Activated naive CD8-positive, alpha-beta T cell treated with anti-CD3 and anti-CD28 coated beads, Interleukin-2, amount 50 U/mL, for 24 hours (primary cell): Measurements from ENCODE around the gene CSF2RB.

Experiments
- ATAC-seq: fragments of 150-1000 bp; cut with Tn5 transposase; one replicate; pipeline ENCODE4 v1.10.0; 2021
- DNase-seq: peaks from one replicate; pipeline ENCODE4 v3.0.0; 2021
- H3K27ac Mint-ChIP-seq: one replicate; pipeline ENCODE4 v1.8.0; 2021; ENCODE audit warnings: mild to moderate bottlenecking, mixed read lengths
- H3K27me3 Mint-ChIP-seq: one replicate; pipeline ENCODE4 v1.8.0; 2021; ENCODE audit warnings: mixed read lengths
- H3K36me3 Mint-ChIP-seq: one replicate; pipeline ENCODE4 v1.8.0; 2021; ENCODE audit warnings: low read depth, mixed read lengths
- H3K4me1 Mint-ChIP-seq: one replicate; pipeline ENCODE4 v1.8.0; 2021; ENCODE audit warnings: mixed read lengths
- H3K4me3 Mint-ChIP-seq: one replicate; pipeline ENCODE4 v1.8.0; 2021; ENCODE audit warnings: mild to moderate bottlenecking, moderate library complexity, mixed read lengths
- H3K9me3 Mint-ChIP-seq: one replicate; pipeline ENCODE4 v1.8.0; 2021; ENCODE audit warnings: mixed read lengths

CSF2RB gene

DNA sequence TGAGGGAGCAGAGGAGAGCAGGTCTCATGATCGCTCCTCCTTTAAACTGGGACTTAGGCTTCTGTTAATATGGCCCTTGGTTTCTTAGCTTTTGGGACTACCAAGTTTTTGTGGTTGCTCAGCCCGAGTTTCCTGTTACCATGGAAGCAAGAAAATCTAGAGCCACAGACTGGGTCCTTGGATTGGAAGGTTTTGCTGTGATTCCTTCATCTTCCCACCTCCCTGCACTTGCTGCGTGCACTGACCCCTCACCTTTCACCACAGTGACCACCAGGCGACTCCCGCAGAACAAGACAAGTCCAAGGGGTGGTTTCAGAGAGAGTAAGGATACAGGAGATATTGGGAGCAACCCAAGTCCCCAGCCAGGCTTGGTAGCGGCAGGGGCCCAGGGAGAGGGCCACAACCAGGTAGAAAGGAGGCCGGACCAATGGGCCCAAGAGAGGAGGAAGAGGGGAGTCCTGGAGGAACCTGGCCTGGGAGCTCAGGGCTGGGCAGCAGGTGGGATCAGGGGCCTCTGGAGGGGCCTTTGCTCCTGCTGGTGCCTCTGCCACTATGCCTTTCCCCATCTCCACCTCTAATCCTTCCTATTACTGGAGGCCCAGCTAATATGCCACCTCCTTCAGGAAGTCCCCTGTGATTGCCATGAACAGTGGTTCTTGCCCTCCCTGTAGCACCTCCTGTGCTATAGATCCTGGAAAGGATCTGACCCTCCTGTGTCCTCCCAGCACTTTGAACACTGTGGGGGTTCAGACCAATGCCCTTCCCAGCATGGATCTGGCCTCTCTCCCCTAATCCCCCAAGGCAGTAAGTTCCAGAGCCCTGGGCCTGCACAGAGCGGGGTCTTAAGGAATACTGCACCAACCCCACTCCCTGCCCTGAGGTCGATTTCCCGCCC is 21.2 kb downstream of the CSF2RB start:
- Mint-ChIP-seq H3K27me3 (no peaks in the 10 kb centered on the region), H3K9me3 (no peaks in the 10 kb centered on the region), H3K27ac (no peak overlapping the region), H3K36me3 (no peaks in the 10 kb centered on the region), H3K4me3 (no peak overlapping the region), H3K4me1 (no peaks in the 10 kb centered on the region)
- DNase-seq (no peak), ATAC-seq (no peak)

DNA sequence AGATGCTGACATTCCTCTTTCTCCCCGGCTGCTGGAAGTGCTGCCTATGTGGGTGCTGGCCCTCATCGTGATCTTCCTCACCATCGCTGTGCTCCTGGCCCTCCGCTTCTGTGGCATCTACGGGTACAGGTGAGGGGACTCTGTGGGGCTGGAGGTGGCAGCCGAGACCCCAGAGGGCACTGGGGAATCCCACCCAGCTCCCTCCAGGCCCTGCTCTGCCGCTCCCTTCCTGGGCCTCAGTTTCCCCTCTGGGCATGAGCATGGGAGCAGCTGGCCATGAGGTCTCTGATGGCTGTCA is 21.8 kb downstream of the CSF2RB start:
- H3K4me1 Mint-ChIP-seq: no peaks in the 10 kb centered on the region
- ATAC-seq (no peak), DNase-seq (no peak)
- H3K27me3 Mint-ChIP-seq: no peaks in the 10 kb centered on the region
- H3K36me3 Mint-ChIP-seq: no peaks in the 10 kb centered on the region
- H3K27ac Mint-ChIP-seq: no peak overlapping the region
- H3K9me3 Mint-ChIP-seq: no peaks in the 10 kb centered on the region
- no peak overlapping the region for H3K4me3 Mint-ChIP-seq

DNA sequence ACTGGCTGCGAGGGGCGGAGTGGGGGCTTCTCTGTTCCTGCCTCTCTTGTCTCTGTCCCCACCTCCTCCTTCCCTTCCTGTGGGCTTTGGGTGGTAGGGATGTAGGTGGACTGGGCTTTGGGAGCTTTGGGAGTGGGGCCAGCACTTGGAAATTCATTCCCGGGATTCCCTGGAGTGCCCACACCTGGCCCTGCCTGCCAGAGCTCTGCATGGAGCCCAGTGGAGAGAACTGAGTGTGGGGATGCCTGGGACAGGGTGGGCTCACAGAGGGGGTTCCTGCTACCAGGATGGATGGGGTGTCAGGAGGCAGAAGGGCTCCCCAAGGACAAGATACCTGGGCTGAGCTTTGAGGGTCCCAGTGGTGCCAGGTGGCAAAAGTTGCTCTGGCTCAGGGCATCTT is 22.3 kb downstream of the CSF2RB start:
- Mint-ChIP-seq H3K4me3 (no peak overlapping the region), H3K27me3 (no peaks in the 10 kb centered on the region), H3K27ac (peak overlapping the region; percentile 8), H3K9me3 (no peaks in the 10 kb centered on the region), H3K36me3 (no peaks in the 10 kb centered on the region), H3K4me1 (peaks cover 4% of the 10 kb centered on the region)
- no peak for ATAC-seq
- DNase-seq: no peak

DNA sequence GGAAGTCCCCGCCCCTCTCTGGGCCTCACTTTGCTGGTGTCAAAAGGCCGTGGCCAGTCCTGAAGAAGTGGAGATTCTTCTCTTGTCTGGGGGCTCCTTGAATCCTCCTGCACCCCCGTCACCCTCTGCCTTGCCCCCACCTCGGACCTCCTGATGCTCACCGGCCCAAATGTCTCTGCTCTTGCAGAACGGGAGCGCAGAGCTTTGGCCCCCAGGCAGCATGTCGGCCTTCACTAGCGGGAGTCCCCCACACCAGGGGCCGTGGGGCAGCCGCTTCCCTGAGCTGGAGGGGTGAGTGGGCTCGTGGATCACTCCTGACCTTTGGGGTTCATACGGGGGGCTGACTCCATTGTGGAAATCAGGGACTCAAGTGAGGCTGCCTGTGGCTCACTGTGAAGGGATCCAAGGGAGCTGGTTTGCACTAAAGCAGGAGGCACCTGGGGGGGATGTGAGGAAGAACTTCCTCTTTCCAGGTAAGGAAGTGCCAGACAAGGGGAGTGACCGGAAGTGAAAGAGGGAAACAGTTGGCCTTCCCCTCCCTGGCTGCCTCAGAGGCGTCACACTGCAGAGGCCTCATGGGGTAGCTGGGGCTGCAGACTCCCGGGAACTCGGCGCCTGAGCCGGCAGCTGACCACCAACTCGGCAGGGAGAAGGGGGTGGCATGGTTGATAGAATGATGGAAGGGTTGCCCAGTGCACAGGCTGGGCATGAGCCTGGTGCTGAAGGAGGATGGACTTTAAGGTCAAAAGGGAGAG is 23.1 kb downstream of the CSF2RB start:
- Mint-ChIP-seq H3K27me3 (no peaks in the 10 kb centered on the region), H3K4me1 (peaks cover 7% of the 10 kb centered on the region), H3K27ac (no peak overlapping the region), H3K9me3 (no peaks in the 10 kb centered on the region), H3K36me3 (no peaks in the 10 kb centered on the region), H3K4me3 (no peak overlapping the region)
- DNase-seq: no peak
- no peak for ATAC-seq

DNA sequence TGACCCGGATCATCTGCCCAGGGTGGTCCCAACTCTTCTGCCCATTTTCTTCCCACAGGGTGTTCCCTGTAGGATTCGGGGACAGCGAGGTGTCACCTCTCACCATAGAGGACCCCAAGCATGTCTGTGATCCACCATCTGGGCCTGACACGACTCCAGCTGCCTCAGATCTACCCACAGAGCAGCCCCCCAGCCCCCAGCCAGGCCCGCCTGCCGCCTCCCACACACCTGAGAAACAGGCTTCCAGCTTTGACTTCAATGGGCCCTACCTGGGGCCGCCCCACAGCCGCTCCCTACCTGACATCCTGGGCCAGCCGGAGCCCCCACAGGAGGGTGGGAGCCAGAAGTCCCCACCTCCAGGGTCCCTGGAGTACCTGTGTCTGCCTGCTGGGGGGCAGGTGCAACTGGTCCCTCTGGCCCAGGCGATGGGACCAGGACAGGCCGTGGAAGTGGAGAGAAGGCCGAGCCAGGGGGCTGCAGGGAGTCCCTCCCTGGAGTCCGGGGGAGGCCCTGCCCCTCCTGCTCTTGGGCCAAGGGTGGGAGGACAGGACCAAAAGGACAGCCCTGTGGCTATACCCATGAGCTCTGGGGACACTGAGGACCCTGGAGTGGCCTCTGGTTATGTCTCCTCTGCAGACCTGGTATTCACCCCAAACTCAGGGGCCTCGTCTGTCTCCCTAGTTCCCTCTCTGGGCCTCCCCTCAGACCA is 24.0 kb downstream of the CSF2RB start:
- H3K4me1 Mint-ChIP-seq: peaks cover 7% of the 10 kb centered on the region
- no peak overlapping the region for H3K27ac Mint-ChIP-seq
- H3K9me3 Mint-ChIP-seq: no peaks in the 10 kb centered on the region
- H3K27me3 Mint-ChIP-seq: no peaks in the 10 kb centered on the region
- no peak for ATAC-seq
- H3K36me3 Mint-ChIP-seq: no peaks in the 10 kb centered on the region
- H3K4me3 Mint-ChIP-seq: no peak overlapping the region
- DNase-seq: no peak

DNA sequence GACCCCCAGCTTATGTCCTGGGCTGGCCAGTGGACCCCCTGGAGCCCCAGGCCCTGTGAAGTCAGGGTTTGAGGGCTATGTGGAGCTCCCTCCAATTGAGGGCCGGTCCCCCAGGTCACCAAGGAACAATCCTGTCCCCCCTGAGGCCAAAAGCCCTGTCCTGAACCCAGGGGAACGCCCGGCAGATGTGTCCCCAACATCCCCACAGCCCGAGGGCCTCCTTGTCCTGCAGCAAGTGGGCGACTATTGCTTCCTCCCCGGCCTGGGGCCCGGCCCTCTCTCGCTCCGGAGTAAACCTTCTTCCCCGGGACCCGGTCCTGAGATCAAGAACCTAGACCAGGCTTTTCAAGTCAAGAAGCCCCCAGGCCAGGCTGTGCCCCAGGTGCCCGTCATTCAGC is 24.6 kb downstream of the CSF2RB start:
- peaks cover 7% of the 10 kb centered on the region for H3K4me1 Mint-ChIP-seq
- no peak for ATAC-seq

DNA sequence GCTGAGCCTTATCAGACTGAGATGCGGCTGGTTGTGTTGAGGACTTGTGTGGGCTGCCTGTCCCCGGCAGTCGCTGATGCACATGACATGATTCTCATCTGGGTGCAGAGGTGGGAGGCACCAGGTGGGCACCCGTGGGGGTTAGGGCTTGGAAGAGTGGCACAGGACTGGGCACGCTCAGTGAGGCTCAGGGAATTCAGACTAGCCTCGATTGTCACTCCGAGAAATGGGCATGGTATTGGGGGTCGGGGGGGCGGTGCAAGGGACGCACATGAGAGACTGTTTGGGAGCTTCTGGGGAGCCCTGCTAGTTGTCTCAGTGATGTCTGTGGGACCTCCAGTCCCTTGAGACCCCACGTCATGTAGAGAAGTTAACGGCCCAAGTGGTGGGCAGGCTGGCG is 25.5 kb downstream of the CSF2RB start:
- no peak for ATAC-seq
- H3K4me3 Mint-ChIP-seq: no peak overlapping the region
- no peaks in the 10 kb centered on the region for H3K27me3 Mint-ChIP-seq
- peaks cover 7% of the 10 kb centered on the region for H3K4me1 Mint-ChIP-seq
- DNase-seq: no peak
- H3K36me3 Mint-ChIP-seq: no peaks in the 10 kb centered on the region
- no peaks in the 10 kb centered on the region for H3K9me3 Mint-ChIP-seq
- no peak overlapping the region for H3K27ac Mint-ChIP-seq

More for the DNA sequence above, 24.6 kb downstream of the CSF2RB start:
- H3K4me3 Mint-ChIP-seq: no peak overlapping the region
- no peaks in the 10 kb centered on the region for H3K9me3 Mint-ChIP-seq
- DNase-seq: no peak
- H3K36me3 Mint-ChIP-seq: no peaks in the 10 kb centered on the region
- H3K27ac Mint-ChIP-seq: no peak overlapping the region
- H3K27me3 Mint-ChIP-seq: no peaks in the 10 kb centered on the region

DNA sequence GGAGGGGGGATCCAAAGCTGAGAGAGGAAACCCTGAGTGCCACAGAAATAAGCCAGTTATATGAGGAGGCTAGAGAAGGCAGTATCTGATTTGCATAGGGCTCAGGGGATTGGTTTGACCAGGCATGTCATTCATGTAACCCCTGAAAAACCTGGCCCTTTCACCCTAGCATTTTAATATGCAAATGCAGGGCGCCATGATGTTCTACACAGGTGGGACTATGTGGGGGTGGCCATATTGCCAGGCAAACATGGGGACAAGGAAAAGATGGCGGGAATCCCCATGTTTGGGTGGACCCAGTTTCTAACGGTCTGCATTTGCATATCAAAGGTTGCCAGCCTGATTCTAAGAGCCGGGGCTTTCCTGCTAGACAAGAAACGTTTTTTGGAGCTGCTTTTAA is 27.2 kb downstream of the CSF2RB start:
- H3K27ac Mint-ChIP-seq: no peak overlapping the region
- peak; percentile 34 for ATAC-seq
- DNase-seq: peak; percentile 11
- peaks cover 7% of the 10 kb centered on the region for H3K4me1 Mint-ChIP-seq
- H3K36me3 Mint-ChIP-seq: no peaks in the 10 kb centered on the region
- no peaks in the 10 kb centered on the region for H3K27me3 Mint-ChIP-seq
- no peaks in the 10 kb centered on the region for H3K9me3 Mint-ChIP-seq
- H3K4me3 Mint-ChIP-seq: no peak overlapping the region

DNA sequence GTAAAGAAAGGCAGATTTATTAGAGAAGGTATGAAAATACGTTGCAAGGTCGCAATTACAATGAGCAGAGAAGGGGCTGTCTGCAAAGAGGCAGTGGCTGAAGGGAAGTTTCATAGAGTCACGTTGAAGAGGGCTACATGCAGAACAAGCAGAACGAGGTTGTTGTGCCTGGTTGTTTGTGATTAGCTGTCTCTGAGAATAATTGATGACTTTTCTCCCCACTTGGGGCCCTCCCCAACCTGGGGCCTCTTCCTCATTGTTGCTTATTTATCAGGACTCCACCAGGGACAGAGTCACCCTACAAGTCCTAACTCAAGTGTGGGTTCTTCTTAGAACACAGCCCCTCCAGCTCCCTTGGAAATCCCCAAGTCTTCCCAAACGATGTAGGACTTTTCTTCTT is 29.1 kb downstream of the CSF2RB start:
- Mint-ChIP-seq H3K27ac (no peak overlapping the region), H3K9me3 (no peaks in the 10 kb centered on the region), H3K4me1 (peaks cover 7% of the 10 kb centered on the region), H3K27me3 (no peaks in the 10 kb centered on the region), H3K4me3 (no peak overlapping the region), H3K36me3 (no peaks in the 10 kb centered on the region)
- ATAC-seq: no peak
- no peak for DNase-seq

DNA sequence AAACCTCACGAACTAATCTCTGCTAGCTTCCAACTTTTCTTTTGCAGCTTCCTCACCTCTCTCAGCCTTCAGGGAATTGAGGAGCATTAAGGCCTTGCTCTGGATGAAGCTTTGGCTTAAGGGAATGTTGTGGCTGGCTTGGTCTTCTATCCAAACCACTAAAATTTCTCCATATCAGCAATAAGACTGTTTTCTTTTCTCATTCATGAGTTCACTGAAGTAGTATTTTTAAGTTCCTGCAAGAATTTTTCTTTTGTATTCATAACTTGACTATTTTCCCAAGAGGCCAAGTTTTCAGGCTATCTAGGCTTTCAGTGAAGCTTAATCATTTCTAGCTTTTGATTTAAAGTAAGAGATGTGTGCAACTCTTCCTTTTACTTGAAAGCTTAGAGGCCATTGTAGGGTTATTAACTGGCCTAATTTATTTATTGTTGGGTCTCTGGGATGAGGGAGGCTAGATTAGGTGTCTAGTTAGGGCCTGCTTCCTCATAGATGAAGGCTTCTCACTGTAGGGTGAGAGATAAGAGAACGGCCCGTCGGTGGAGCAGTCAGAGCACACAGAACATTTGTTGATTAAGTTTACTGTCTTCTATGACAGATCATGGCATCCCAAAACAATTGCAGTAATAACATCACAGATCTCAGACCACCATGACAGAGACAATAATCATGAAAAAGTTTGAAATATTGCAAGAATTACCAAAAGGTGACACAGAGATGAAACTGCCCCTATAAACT is 33.2 kb downstream of the CSF2RB start:
- Mint-ChIP-seq H3K4me1 (no peaks in the 10 kb centered on the region), H3K36me3 (no peaks in the 10 kb centered on the region), H3K4me3 (no peak overlapping the region), H3K27me3 (no peaks in the 10 kb centered on the region), H3K27ac (no peak overlapping the region), H3K9me3 (no peaks in the 10 kb centered on the region)
- no peak for DNase-seq
- ATAC-seq: no peak

DNA sequence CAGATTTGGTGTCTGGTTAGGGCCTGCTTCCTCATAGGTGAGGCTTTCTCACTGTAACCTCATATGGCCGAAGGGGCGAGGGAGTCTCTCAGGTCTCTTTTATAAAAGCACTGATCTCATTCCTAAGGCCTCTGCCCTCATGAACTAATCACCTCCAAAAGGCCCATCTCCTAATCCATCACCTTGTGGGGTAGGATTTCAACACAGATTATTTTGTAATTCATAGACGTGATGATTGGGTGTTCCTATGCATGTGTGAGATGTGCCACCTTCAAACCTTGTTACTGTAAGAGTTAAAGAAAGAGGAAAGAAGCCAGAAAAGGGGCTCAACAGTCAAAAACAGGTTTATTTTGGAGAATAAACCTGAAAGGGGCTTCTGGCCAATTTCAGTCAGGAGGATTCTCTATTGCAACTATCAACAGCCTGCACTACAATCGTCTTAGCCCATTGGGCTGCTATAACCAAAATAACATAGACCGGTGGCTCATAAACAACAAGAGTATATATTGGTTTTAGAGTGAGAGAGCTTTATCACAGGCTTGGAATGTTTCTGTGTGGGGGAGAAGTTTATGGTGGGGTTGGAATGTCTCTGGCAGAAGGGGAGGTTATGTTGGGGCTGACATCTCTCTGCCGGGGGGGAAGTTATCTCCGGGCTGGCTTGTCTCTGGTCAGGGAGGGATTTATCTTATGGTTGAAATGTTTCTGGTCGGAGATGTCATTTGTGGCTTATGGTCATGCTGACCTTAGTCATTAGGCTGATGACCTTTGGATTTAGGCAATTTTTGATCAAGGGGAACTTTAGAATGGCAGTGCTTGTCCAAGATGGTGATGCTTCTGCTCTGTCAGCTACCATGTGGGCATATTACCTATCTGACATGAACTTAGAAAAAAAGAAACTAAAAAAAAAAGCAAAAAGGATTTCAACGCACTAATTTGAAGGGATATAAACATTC is 35.1 kb downstream of the CSF2RB start:
- Mint-ChIP-seq H3K36me3 (no peaks in the 10 kb centered on the region), H3K27ac (no peak overlapping the region)

DNA sequence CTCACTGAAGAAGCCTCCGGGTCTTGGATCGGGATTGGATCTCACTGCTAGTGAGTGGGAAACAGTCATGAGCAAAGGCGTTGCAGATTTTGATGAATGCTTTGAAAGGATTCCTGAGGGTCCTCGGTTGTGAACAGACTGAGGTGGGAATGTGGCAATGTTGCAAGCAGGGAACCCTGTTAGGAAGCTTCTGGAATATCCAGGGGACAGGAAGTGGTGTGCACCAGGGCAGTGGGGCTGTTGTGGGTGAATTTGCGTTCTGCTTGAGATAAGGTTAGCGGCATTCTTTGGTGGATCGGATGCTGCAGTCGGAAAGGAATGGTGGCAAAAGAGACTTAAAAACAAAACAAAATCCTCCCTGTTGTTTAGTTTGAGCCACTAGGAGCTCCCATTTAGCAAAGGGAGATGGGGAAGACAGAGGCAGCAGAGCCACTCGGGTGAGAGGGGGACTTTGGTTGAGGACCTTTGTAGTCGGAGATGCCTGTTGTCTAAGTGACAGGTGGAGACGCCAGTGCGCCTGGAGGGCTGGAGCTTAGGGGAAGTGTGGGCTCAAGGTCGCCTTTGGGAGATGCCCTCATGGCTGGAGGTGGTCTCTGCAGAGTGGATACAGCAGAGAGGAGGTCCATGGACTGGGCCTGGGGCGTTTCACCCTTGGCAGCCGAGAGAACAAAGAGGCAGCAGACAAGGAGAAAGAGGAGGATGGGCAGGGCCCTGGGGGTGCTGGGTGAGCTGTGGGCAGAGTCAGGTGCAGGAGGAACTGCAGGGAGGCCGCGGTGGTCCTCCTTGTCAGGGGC is 37.6 kb downstream of the CSF2RB start:
- Mint-ChIP-seq H3K27ac (peak overlapping the region; percentile 25), H3K9me3 (no peaks in the 10 kb centered on the region), H3K27me3 (peaks cover 3% of the 10 kb centered on the region), H3K4me3 (no peak overlapping the region), H3K4me1 (peaks cover 3% of the 10 kb centered on the region), H3K36me3 (no peaks in the 10 kb centered on the region)
- DNase-seq (no peak), ATAC-seq (no peak)

More for the DNA sequence above, 35.1 kb downstream of the CSF2RB start:
- no peak for DNase-seq
- no peak for ATAC-seq
- no peaks in the 10 kb centered on the region for H3K9me3 Mint-ChIP-seq
- H3K4me1 Mint-ChIP-seq: no peaks in the 10 kb centered on the region
- H3K27me3 Mint-ChIP-seq: no peaks in the 10 kb centered on the region
- H3K4me3 Mint-ChIP-seq: no peak overlapping the region

DNA sequence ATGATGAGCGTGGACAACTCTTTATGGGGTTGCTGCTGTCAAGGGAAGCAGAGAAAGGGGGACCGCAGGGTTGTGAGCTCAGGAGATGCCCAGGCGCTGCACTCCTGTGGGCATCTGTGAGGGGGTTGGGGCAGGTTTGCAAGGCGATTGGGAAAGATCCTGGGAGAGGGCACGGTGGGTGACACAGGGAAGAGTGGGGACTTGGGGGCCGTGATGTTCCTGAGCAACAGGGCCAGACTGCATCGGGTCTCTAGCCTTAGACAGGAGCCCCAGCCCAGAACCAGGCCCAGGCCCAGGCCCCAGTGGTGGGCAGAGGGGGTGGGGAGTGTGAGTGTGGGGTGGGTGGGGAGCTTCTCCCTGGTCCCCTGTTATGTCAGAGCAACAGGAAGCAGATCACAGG is 38.3 kb downstream of the CSF2RB start:
- H3K9me3 Mint-ChIP-seq: peaks cover 4% of the 10 kb centered on the region
- peaks cover 3% of the 10 kb centered on the region for H3K27me3 Mint-ChIP-seq
- H3K4me1 Mint-ChIP-seq: peaks cover 3% of the 10 kb centered on the region
- no peak overlapping the region for H3K27ac Mint-ChIP-seq
- ATAC-seq (no peak), DNase-seq (no peak)
- no peaks in the 10 kb centered on the region for H3K36me3 Mint-ChIP-seq
- no peak overlapping the region for H3K4me3 Mint-ChIP-seq
